ENCODE measurements around the gene PGAP2.

PGAP2 gene

GRCh38 chr11:3807909-3808860, at the start of gene PGAP2:
PGAP2 (plus strand) TSS chr11:3808560; CDS start chr11:3811260, 2,700 bp downstream.
- ChIA-PET POLR2A (interaction anchor here (0.7 to 3.8 kb wide), 9 partner anchors 11 to 131 kb away, joined by 3 to 26 read pairs (median 3); partner anchors contain the start of genes NUP98 and RHOG), CTCF (interaction anchor here (0.5 to 4.0 kb wide), 38 partner anchors 9 to 305 kb away, joined by 3 to 28 read pairs (median 4); partner anchors contain the start of genes NUP98 and STIM1)
- Histone ChIP-seq H3K27ac (ENCODE audit: extremely low read depth, low read depth, low read length) (peak within 1 kb of the TSS; percentile 25; the same call in 1 of the 2 replicates), H3K9me3 (ENCODE audit: control insufficient read depth, insufficient read depth, low read depth, low read length) (no peaks in the 10 kb centered on the region), H3K4me3 (ENCODE audit: low read depth, low read length) (peak within 1 kb of the TSS; percentile 79), H3K4me1 (ENCODE audit: control insufficient read depth, insufficient read depth, low read length) (no peaks in the 10 kb centered on the region), H3K36me3 (ENCODE audit: control insufficient read depth in 2 of 2, insufficient read depth in 1 of 2, low read length in 2 of 2) (peaks cover 0 to 6% of the 10 kb centered on the region in 2 experiments; a peak in 1 of 3 replicates)
- TF ChIP-seq ZNF335 (tag by site-specific recombination; conservative IDR thresholded peaks at IDR 0.05) = peak; percentile 75; the same call in 1 of the 2 replicates
- peak; percentile 53 for TF ChIP-seq GLIS1 (tag by site-specific recombination; IDR thresholded peaks at IDR 0.05)
- no peak for TF ChIP-seq SETDB1 (IDR thresholded peaks at IDR 0.05; ENCODE audit: insufficient read length, low read length)
- TF ChIP-seq ZNF692 (tag by site-specific recombination; IDR thresholded peaks at IDR 0.05) = peak; percentile 36; the same call in 1 of the 2 replicates
- TF ChIP-seq PATZ1 (tag by site-specific recombination; IDR thresholded peaks at IDR 0.05) = 0 out of 2 replicates have a peak, but pooled peaks have one; percentile 26
- TF ChIP-seq ZNF596 (tag by site-specific recombination; IDR thresholded peaks at IDR 0.05) = no peak
- TF ChIP-seq ZNF394 (tag by site-specific recombination; IDR thresholded peaks at IDR 0.05; ENCODE audit: borderline replicate concordance) = peak; percentile 47; the same call in 1 of the 2 replicates
- peak; percentile 64 for TF ChIP-seq ZNF654 (tag by site-specific recombination; IDR thresholded peaks at IDR 0.05; ENCODE audit: low read depth)
- TF ChIP-seq SP7 (tag by site-specific recombination; IDR thresholded peaks at IDR 0.05) = 0 out of 2 replicates have a peak, but pooled peaks have one; percentile 18
- TF ChIP-seq ZNF138 (tag by site-specific recombination; IDR thresholded peaks at IDR 0.05; ENCODE audit: borderline replicate concordance) = no peak
- peak; percentile 42; the same call in 1 of the 2 replicates for TF ChIP-seq SP2 (tag by site-specific recombination; IDR thresholded peaks at IDR 0.05)
- TF ChIP-seq ZEB2 (tag by site-specific recombination; IDR thresholded peaks at IDR 0.05) = peak; percentile 57
- TF ChIP-seq GLIS2 (tag by site-specific recombination; IDR thresholded peaks at IDR 0.05) = 0 out of 2 replicates have a peak, but pooled peaks have one; percentile 29
- no peak for TF ChIP-seq ZNF518A (tag by site-specific recombination; conservative IDR thresholded peaks at IDR 0.05; ENCODE audit: low read depth)
- no peak for TF ChIP-seq HOXA7 (CRISPR knock-in tag; IDR thresholded peaks at IDR 0.05; ENCODE audit: borderline replicate concordance)
- no peak for TF ChIP-seq ZNF280C (tag by site-specific recombination; IDR thresholded peaks at IDR 0.05)
- no peak for TF ChIP-seq ZSCAN4 (tag by site-specific recombination; IDR thresholded peaks at IDR 0.05)
- TF ChIP-seq CTCF (tag by site-specific recombination; IDR thresholded peaks at IDR 0.05) = peak; percentile 54
- peak; percentile 50; the same call in 1 of the 2 replicates for TF ChIP-seq SP3 (tag by site-specific recombination; IDR thresholded peaks at IDR 0.05)
